Caki2 (cell line): ENCODE measurements around the gene SCO2. TPM values are rescaled to one million over a fixed set of nuclear protein-coding genes. Genes with fewer than 3 reads are reported as not detected.

Source experiments
- DNase-seq: peaks from one replicate; pipeline ENCODE4 v3.0.0-alpha.2; 2015; ENCODE audit warnings: low read depth
- in situ Hi-C: cut with HindIII; loops from 2 replicates; pipeline ENCODE4 v1.10.0; 2016; ENCODE audit warnings: low sequenced_read_pairs, low pct_unique_long_range_greater_than_20kb, mixed read lengths
- total RNA-seq: library from RNA; depleted of rRNA; stranded (reverse); fragments of >200 nt; shearing (Covaris generic); gene quantifications from 2 replicates; pipeline ENCODE4 v1.2.3, GENCODE V29; 2014; ENCODE audit warnings: low replicate concordance; rRNA removed

The SCO2 gene
- 4.9 TPM in 1 of 2 replicates, not detected in the other for total RNA-seq

- in situ Hi-C loops, result no loop called here
- peak; percentile 98 for DNase-seq
Measured at GRCh38 chr22:50525104-50525857, at the start of gene SCO2. Gene SCO2, minus strand, starts transcription at chr22:50525598. Its CDS starts 1,187 bp downstream, at chr22:50524411.

- in situ Hi-C loops, result no loop called here
- DNase-seq, result no peak
Measured at GRCh38 chr22:50574383-50574755, 49.0 kb upstream of the SCO2 start.

GRCh38 chr22:50573491-50574382, 48.3 kb upstream of the SCO2 start:
- in situ Hi-C loops, result no loop called here
- no peak for DNase-seq

GRCh38 chr22:50572965-50573364, 47.6 kb upstream of the SCO2 start:
- in situ Hi-C loops, result no loop called here
- no peak for DNase-seq

GRCh38 chr22:50571264-50572175, 46.1 kb upstream of the SCO2 start:
- in situ Hi-C loops, result no loop called here

GRCh38 chr22:50570861-50571260, 45.5 kb upstream of the SCO2 start:
- no peak for DNase-seq
- in situ Hi-C loops, result no loop called here

More at GRCh38 chr22:50571264-50572175, 46.1 kb upstream of the SCO2 start:
- no peak for DNase-seq

GRCh38 chr22:50569896-50570535, 44.6 kb upstream of the SCO2 start:
- DNase-seq, result peak; percentile 35
- in situ Hi-C loops, result no loop called here

- DNase-seq, result no peak
- in situ Hi-C loops, result no loop called here
Measured at GRCh38 chr22:50569041-50569459, 43.7 kb upstream of the SCO2 start.

GRCh38 chr22:50568626-50569025, 43.2 kb upstream of the SCO2 start:
- DNase-seq, result no peak
- in situ Hi-C loops, result no loop called here

GRCh38 chr22:50567721-50568252, 42.4 kb upstream of the SCO2 start:
- in situ Hi-C loops, result no loop called here
- no peak for DNase-seq

- no peak for DNase-seq
- in situ Hi-C loops, result no loop called here
Measured at GRCh38 chr22:50564289-50564688, 38.9 kb upstream of the SCO2 start.

GRCh38 chr22:50563413-50564160, 38.2 kb upstream of the SCO2 start:
- no peak for DNase-seq
- in situ Hi-C loops, result no loop called here

GRCh38 chr22:50562523-50563412, 37.4 kb upstream of the SCO2 start, which contains the start of gene SYCE3:
Gene SYCE3, minus strand, starts transcription at chr22:50562919. Its CDS starts 6,514 bp downstream, at chr22:50556405.
- DNase-seq, result peak; percentile 97
- in situ Hi-C loops, result no loop called here

GRCh38 chr22:50561401-50562358, 36.3 kb upstream of the SCO2 start:
- in situ Hi-C loops, result no loop called here
- DNase-seq, result no peak

- in situ Hi-C loops, result no loop called here
- DNase-seq, result no peak
Measured at GRCh38 chr22:50560034-50560433, 34.6 kb upstream of the SCO2 start.
